Mesothelial cell of epicardium (in vitro differentiated cells): ENCODE measurements around the gene TPRG1L. TPM values are rescaled to one million over a fixed set of nuclear protein-coding genes. Genes with fewer than 3 reads are reported as not detected.

ENCODE experiments used
- DNase-seq, 2 experiments: peaks; one replicate each; pipeline ENCODE4 v3.0.0; 2021; ENCODE audit warnings: low spot score in 2 of 2; ENCODE audit not compliant: unreplicated experiment in 2 of 2
- H3K27ac Mint-ChIP-seq: 2 replicates; pipeline ENCODE4 v1.8.0; 2021; ENCODE audit warnings: mixed read lengths
- H3K27me3 Mint-ChIP-seq: 2 replicates; pipeline ENCODE4 v1.8.0; 2021; ENCODE audit warnings: low read depth, mixed read lengths
- H3K36me3 Mint-ChIP-seq: 2 replicates; pipeline ENCODE4 v1.8.0; 2021; ENCODE audit warnings: mixed read lengths
- H3K4me1 Mint-ChIP-seq: 2 replicates; pipeline ENCODE4 v1.8.0; 2021; ENCODE audit warnings: mixed read lengths
- H3K4me3 Mint-ChIP-seq: 2 replicates; pipeline ENCODE4 v1.8.0; 2021; ENCODE audit warnings: mild to moderate bottlenecking, moderate library complexity, mixed read lengths
- H3K9me3 Mint-ChIP-seq: 2 replicates; pipeline ENCODE4 v1.8.0; 2021; ENCODE audit warnings: mixed read lengths
- total RNA-seq: library from RNA; stranded (reverse); gene quantifications from 3 replicates; pipeline ENCODE4 v1.2.1, GENCODE V29; 2021
- TF ChIP-seq, protein P1 (sequence below): fragments of 200-600 bp; sonication (generic); IDR thresholded peaks from one replicate; pipeline ENCODE4 v1.5.0; 2021; ENCODE audit warnings: antibody characterized with exemption; ENCODE audit not compliant: unreplicated experiment

Gene TPRG1L
- total RNA-seq, 1 donor from 2014 or later, result 15.7 TPM

DNA sequence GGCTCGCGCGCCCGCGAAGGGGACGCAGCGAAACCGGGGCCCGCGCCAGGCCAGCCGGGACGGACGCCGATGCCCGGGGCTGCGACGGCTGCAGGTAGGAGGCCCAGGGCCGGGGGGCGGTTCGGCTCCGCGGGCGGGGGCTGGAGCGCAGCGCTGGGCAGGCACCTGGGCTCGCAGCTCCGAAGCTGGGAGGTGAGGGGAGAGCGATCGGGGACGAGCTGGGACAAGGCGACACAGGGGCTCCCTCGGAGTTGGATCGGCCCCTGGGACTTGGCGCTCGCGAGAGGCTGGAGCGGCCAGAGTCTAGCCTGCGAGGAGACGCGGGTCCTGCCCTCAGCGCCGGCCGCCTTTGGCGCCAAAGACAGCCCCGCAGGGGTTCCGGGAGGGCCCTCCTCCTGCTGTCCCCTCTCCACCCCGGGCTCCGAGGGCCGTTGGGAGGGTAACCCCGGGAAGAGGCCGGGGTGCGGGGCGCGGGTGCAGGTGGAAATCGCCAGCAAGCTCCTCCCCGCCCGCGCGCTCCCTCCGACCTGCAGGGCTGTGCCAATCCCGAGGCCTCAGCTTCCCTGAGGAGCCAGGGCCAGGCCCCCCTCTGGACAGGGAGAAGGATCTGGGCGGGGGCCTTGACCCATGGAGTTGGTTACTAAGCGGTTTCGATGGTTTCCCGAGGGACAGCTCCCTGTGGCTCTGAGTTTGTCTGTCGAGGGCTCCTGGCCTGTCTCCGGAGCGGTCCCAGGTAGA is 27.9 kb downstream of the TPRG1L start:
- Mint-ChIP-seq H3K27ac (no peak overlapping the region), H3K27me3 (peaks cover 69% of the 10 kb centered on the region), H3K4me3 (peak overlapping the region; percentile 30), H3K36me3 (no peaks in the 10 kb centered on the region), H3K4me1 (peaks cover 17% of the 10 kb centered on the region), H3K9me3 (no peaks in the 10 kb centered on the region)
- DNase-seq, result no peak
- TF ChIP-seq, protein P1, sequence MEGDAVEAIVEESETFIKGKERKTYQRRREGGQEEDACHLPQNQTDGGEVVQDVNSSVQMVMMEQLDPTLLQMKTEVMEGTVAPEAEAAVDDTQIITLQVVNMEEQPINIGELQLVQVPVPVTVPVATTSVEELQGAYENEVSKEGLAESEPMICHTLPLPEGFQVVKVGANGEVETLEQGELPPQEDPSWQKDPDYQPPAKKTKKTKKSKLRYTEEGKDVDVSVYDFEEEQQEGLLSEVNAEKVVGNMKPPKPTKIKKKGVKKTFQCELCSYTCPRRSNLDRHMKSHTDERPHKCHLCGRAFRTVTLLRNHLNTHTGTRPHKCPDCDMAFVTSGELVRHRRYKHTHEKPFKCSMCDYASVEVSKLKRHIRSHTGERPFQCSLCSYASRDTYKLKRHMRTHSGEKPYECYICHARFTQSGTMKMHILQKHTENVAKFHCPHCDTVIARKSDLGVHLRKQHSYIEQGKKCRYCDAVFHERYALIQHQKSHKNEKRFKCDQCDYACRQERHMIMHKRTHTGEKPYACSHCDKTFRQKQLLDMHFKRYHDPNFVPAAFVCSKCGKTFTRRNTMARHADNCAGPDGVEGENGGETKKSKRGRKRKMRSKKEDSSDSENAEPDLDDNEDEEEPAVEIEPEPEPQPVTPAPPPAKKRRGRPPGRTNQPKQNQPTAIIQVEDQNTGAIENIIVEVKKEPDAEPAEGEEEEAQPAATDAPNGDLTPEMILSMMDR, result no peak

DNA sequence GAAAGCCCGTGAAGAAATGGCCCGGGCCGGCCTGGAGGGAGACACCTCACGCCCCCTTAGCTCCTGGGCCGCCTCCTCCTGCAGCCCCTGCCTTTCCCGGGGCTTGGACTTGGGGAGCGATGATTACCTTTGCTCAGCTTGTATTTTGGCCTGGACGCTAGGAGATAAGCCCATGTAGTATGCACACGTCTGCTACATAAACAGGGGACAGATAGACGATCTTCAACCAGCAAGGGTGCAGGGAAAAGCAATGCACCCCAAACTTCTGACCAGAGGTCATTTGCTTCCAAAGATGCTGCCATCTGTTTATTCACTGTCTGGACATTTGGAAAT is 28.4 kb downstream of the TPRG1L start:
- Mint-ChIP-seq H3K36me3 (no peaks in the 10 kb centered on the region), H3K27ac (no peak overlapping the region), H3K4me1 (peaks cover 16% of the 10 kb centered on the region), H3K9me3 (no peaks in the 10 kb centered on the region), H3K4me3 (peak overlapping the region; percentile 0), H3K27me3 (peaks cover 75% of the 10 kb centered on the region)
- TF ChIP-seq, protein P1, result no peak
- DNase-seq, result no peak

DNA sequence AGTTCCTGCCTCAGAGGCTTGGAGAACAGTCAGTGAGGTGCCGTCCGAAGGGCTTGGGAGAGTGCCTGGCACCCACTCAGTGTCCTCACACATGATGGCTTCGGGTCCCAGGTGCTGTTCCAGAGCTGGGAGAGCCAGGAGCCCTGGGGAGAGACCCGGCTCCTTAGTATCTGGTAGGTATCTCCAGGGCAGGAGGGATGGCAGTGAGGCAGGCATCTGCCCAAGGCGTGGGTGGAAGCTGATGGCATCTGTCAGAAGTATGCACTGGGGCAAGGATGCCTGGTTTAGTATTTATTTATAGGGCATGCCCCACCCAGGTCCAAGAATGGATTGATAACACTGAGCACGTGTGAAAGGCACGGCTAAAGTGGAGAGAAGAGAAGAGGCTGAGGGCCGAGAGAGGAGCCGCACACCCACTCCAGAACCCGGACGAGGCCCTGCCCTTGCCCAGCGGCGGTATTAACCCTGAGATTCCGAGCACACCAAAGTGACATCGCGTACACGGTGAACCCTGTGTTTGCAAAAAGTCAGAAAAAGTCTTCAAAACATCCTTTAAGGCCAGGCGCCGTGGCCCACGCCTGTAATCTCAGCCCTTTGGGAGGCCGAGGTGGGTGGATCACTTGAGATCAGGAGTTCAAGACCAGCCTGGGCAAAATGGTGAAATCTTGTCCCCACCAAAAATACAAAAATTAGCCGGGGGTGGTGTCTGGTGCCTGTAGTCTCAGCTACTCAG is 29.9 kb downstream of the TPRG1L start:
- Mint-ChIP-seq H3K36me3 (no peaks in the 10 kb centered on the region), H3K27ac (no peak overlapping the region), H3K4me1 (peaks cover 5% of the 10 kb centered on the region), H3K27me3 (peaks cover 85% of the 10 kb centered on the region), H3K4me3 (no peak overlapping the region), H3K9me3 (no peaks in the 10 kb centered on the region)
- TF ChIP-seq, protein P1, result no peak
- no peak for DNase-seq

DNA sequence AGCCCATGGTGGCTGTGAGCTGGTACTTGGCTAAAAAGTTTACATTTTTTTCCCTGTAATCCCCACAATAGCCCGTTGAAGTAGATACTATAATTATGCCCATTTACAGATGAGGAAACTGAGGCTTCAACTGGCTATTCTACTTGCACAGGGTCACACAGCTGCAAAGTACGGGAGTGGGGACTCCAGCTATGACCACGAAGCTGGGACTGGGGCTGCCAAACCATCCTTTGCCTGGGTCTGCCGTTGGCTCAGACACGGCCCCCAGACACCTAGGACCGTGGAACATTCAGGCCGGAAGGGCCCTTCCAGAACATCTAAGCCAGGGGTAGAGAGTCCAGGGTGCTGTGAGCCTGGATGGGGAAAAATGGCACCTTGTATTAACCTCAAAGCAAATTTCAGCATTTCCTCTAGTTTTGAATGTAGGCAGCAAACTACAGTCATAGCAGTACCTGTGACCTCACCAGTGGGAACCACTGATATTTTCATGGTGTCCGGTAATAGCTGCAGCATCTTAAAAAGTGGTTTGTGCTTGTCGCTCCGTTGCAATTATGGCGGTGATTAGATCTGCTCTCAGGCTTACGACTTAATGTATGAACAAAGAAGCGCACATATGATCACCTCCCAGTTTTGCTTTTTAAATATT is 31.8 kb downstream of the TPRG1L start:
- Mint-ChIP-seq H3K9me3 (no peaks in the 10 kb centered on the region), H3K27ac (no peak overlapping the region), H3K27me3 (peaks cover 84% of the 10 kb centered on the region), H3K4me1 (no peaks in the 10 kb centered on the region), H3K36me3 (no peaks in the 10 kb centered on the region), H3K4me3 (no peak overlapping the region)
- DNase-seq, result no peak
- TF ChIP-seq, protein P1, result no peak

DNA sequence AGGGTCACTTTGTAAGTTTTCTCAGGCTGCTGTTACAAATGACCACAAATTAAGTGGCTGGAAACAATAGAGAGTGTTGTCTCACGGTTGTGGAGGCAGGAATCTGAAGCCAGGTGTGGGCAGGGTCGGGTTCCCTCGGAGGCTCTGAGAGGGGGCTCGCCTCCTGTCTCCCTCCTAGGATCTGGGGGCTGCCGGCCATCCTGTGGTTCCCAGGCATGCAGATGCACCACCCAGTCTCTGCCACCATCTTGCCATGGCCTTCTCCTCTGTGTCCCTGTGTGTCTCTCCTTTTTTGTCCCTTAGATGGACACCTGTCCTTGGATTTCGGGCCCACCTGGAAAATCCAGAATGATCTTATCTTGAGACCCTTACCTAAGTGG is 32.3 kb downstream of the TPRG1L start:
- Mint-ChIP-seq H3K27me3 (peaks cover 84% of the 10 kb centered on the region), H3K4me1 (no peaks in the 10 kb centered on the region), H3K27ac (no peak overlapping the region), H3K4me3 (no peak overlapping the region), H3K36me3 (no peaks in the 10 kb centered on the region), H3K9me3 (no peaks in the 10 kb centered on the region)
- TF ChIP-seq, protein P1, result no peak
- DNase-seq, result no peak
